ENCODE results near the gene YPEL1. TPM values are rescaled to one million over a fixed set of nuclear protein-coding genes. Genes with fewer than 3 reads are reported as not detected.

Gene YPEL1
- total RNA-seq, 2 experiments from 2014 or later, result 18.2 to 18.8 TPM

- Histone ChIP-seq H3K4me1 (ENCODE audit: insufficient read depth, low read length, poor library complexity, severe bottlenecking) (no peaks in the 10 kb centered on the region), H2AFZ (ENCODE audit: low read length) (no peak overlapping the region), H3K9me2 (ENCODE audit: insufficient read depth, low read length) (no peaks in the 10 kb centered on the region), H3K4me2 (ENCODE audit: low read length) (no peak overlapping the region), H3K9me3 (ENCODE audit: low read length) (no peaks in the 10 kb centered on the region), H4K20me1 (ENCODE audit: insufficient read depth, low read length) (no peaks in the 10 kb centered on the region), H3K27ac (ENCODE audit: low read depth, low read length, poor library complexity, severe bottlenecking) (no peak overlapping the region), H3K79me2 (ENCODE audit: insufficient read depth, low read depth, low read length) (no peaks in the 10 kb centered on the region), H3K36me3 (ENCODE audit: insufficient read depth, low read length) (peaks cover 82% of the 10 kb centered on the region), H3K4me3 (ENCODE audit: low read depth, low read length, poor library complexity, severe bottlenecking) (no peak overlapping the region)
- BruUV-seq (replicated peaks), result TSS peak; percentile 66
- CTCF ChIA-PET (ENCODE audit: unreplicated experiment), result no interaction called here
- DNase-seq (ENCODE audit: low spot score), result no peak
- TF ChIP-seq, protein P1, sequence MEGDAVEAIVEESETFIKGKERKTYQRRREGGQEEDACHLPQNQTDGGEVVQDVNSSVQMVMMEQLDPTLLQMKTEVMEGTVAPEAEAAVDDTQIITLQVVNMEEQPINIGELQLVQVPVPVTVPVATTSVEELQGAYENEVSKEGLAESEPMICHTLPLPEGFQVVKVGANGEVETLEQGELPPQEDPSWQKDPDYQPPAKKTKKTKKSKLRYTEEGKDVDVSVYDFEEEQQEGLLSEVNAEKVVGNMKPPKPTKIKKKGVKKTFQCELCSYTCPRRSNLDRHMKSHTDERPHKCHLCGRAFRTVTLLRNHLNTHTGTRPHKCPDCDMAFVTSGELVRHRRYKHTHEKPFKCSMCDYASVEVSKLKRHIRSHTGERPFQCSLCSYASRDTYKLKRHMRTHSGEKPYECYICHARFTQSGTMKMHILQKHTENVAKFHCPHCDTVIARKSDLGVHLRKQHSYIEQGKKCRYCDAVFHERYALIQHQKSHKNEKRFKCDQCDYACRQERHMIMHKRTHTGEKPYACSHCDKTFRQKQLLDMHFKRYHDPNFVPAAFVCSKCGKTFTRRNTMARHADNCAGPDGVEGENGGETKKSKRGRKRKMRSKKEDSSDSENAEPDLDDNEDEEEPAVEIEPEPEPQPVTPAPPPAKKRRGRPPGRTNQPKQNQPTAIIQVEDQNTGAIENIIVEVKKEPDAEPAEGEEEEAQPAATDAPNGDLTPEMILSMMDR (conservative IDR thresholded peaks at IDR 0.05; ENCODE audit: low read length), result no peak
- TF ChIP-seq EZH2phosphoT487 (IDR thresholded peaks at IDR 0.05; ENCODE audit: borderline replicate concordance, low read depth, low read length), result no peak
- intact Hi-C loops (cut with micrococcal nuclease; ENCODE audit: unreplicated experiment), result no loop called here
- POLR2A ChIA-PET, result interaction anchor here (0.9 to 1.4 kb wide), 3 partner anchors 11 to 28 kb away, joined by 3 to 6 read pairs (median 3); no protein-coding TSS in a partner anchor
These were observed 38.4 kb downstream of the YPEL1 start for GRCh38 chr22:21697021-21697771.

- ChIA-PET CTCF (ENCODE audit: unreplicated experiment) (no interaction called here), POLR2A (no interaction called here)
- no TSS peak for BruUV-seq (replicated peaks)
- H3K36me3 ChIP-seq (ENCODE audit: insufficient read depth, low read length), result peaks cover 76% of the 10 kb centered on the region
- no peak for TF ChIP-seq EZH2phosphoT487 (IDR thresholded peaks at IDR 0.05; ENCODE audit: borderline replicate concordance, low read depth, low read length)
- TF ChIP-seq, protein P1 (conservative IDR thresholded peaks at IDR 0.05; ENCODE audit: low read length), result no peak
- H2AFZ ChIP-seq (ENCODE audit: low read length), result no peak overlapping the region
- H3K9me3 ChIP-seq (ENCODE audit: low read length), result no peaks in the 10 kb centered on the region
- H3K4me2 ChIP-seq (ENCODE audit: low read length), result no peak overlapping the region
- no peak overlapping the region for H3K4me3 ChIP-seq (ENCODE audit: low read depth, low read length, poor library complexity, severe bottlenecking)
- H3K79me2 ChIP-seq (ENCODE audit: insufficient read depth, low read depth, low read length), result no peaks in the 10 kb centered on the region
- intact Hi-C loops (cut with micrococcal nuclease; ENCODE audit: unreplicated experiment), result no loop called here
- H3K27ac ChIP-seq (ENCODE audit: low read depth, low read length, poor library complexity, severe bottlenecking), result no peak overlapping the region
- H3K4me1 ChIP-seq (ENCODE audit: insufficient read depth, low read length, poor library complexity, severe bottlenecking), result no peaks in the 10 kb centered on the region
- no peaks in the 10 kb centered on the region for H4K20me1 ChIP-seq (ENCODE audit: insufficient read depth, low read length)
- DNase-seq (ENCODE audit: low spot score), result no peak
- H3K9me2 ChIP-seq (ENCODE audit: insufficient read depth, low read length), result no peaks in the 10 kb centered on the region
These were observed 39.5 kb downstream of the YPEL1 start for GRCh38 chr22:21696115-21696514.

DNA sequence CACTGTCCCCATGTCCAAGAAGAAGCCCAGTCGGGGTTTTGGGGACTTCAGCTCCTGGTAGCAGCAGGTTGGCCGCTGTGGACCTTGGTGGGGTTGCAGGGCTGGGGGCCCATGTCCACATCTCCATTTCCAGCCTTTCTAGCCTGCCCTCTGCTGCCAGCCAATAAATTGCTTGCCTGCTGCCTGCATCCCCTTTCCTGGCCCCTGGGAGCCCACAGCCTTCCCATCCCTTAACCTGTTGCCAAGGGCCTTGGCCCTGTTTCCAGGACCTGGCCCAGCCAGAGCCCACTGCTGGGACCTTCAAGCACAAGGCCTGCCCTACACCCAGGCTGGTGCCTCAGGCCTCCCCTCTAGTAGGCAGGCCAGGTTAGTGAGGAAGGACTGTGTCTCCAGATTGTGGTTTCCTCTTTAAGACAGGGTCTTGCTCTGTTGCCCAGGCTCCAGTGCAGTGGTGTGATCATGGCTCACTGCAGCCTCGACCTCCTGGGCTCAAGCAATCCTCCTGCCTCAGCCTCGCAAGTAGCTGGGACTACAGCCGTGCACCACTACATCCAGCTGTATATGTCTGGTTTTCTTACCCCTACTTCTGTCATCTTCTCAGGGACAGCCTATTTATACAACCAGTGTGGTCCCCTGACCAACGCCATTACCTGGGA is 40.0 kb downstream of the YPEL1 start:
- Histone ChIP-seq H3K36me3 (ENCODE audit: insufficient read depth, low read length) (peaks cover 72% of the 10 kb centered on the region), H3K79me2 (ENCODE audit: insufficient read depth, low read depth, low read length) (no peaks in the 10 kb centered on the region), H3K27ac (ENCODE audit: low read depth, low read length, poor library complexity, severe bottlenecking) (no peak overlapping the region), H3K9me2 (ENCODE audit: insufficient read depth, low read length) (no peaks in the 10 kb centered on the region), H4K20me1 (ENCODE audit: insufficient read depth, low read length) (no peaks in the 10 kb centered on the region), H3K4me2 (ENCODE audit: low read length) (no peak overlapping the region), H2AFZ (ENCODE audit: low read length) (no peak overlapping the region), H3K4me3 (ENCODE audit: low read depth, low read length, poor library complexity, severe bottlenecking) (no peak overlapping the region), H3K9me3 (ENCODE audit: low read length) (no peaks in the 10 kb centered on the region), H3K4me1 (ENCODE audit: insufficient read depth, low read length, poor library complexity, severe bottlenecking) (no peaks in the 10 kb centered on the region)
- DNase-seq (ENCODE audit: low spot score), result no peak
- ChIA-PET CTCF (ENCODE audit: unreplicated experiment) (no interaction called here), POLR2A (no interaction called here)
- intact Hi-C loops (cut with micrococcal nuclease; ENCODE audit: unreplicated experiment), result no loop called here
- no TSS peak for BruUV-seq (replicated peaks)
- no peak for TF ChIP-seq EZH2phosphoT487 (IDR thresholded peaks at IDR 0.05; ENCODE audit: borderline replicate concordance, low read depth, low read length)
- TF ChIP-seq, protein P1 (conservative IDR thresholded peaks at IDR 0.05; ENCODE audit: low read length), result no peak
